ENCODE data around the gene HECTD4.

Gene HECTD4

GRCh38 chr12:112331886-112332285, 50.3 kb downstream of the HECTD4 start:
- no peak for DNase-seq (ENCODE audit: low read depth)
- no peak overlapping the region for H3K4me3 ChIP-seq (ENCODE audit: low read depth, low read length)

GRCh38 chr12:112330706-112331105, 51.5 kb downstream of the HECTD4 start:
- no peak overlapping the region for H3K4me3 ChIP-seq (ENCODE audit: low read depth, low read length)
- DNase-seq (ENCODE audit: low read depth), result no peak

GRCh38 chr12:112328456-112329124, 53.6 kb downstream of the HECTD4 start:
- DNase-seq (ENCODE audit: low read depth), result no peak
- no peak overlapping the region for H3K4me3 ChIP-seq (ENCODE audit: low read depth, low read length)

GRCh38 chr12:112327209-112327938, 54.9 kb downstream of the HECTD4 start:
- DNase-seq (ENCODE audit: low read depth), result no peak

GRCh38 chr12:112325622-112326207, 56.5 kb downstream of the HECTD4 start:
- no peak overlapping the region for H3K4me3 ChIP-seq (ENCODE audit: low read depth, low read length)
- no peak for DNase-seq (ENCODE audit: low read depth)

More at GRCh38 chr12:112327209-112327938, 54.9 kb downstream of the HECTD4 start:
- no peak overlapping the region for H3K4me3 ChIP-seq (ENCODE audit: low read depth, low read length)

- no peak overlapping the region for H3K4me3 ChIP-seq (ENCODE audit: low read depth, low read length)
- DNase-seq (ENCODE audit: low read depth), result no peak
These were observed 57.1 kb downstream of the HECTD4 start for GRCh38 chr12:112325157-112325556.

- no peak for DNase-seq (ENCODE audit: low read depth)
These were observed 59.2 kb downstream of the HECTD4 start for GRCh38 chr12:112322882-112323547.

GRCh38 chr12:112322441-112322840, 59.8 kb downstream of the HECTD4 start:
- H3K4me3 ChIP-seq (ENCODE audit: low read depth, low read length), result no peak overlapping the region
- no peak for DNase-seq (ENCODE audit: low read depth)

More at GRCh38 chr12:112322882-112323547, 59.2 kb downstream of the HECTD4 start:
- H3K4me3 ChIP-seq (ENCODE audit: low read depth, low read length), result no peak overlapping the region

GRCh38 chr12:112321245-112321644, 61.0 kb downstream of the HECTD4 start:
- no peak overlapping the region for H3K4me3 ChIP-seq (ENCODE audit: low read depth, low read length)
- no peak for DNase-seq (ENCODE audit: low read depth)

GRCh38 chr12:112319395-112319794, 62.8 kb downstream of the HECTD4 start:
- no peak for DNase-seq (ENCODE audit: low read depth)

GRCh38 chr12:112317481-112317880, 64.8 kb downstream of the HECTD4 start:
- no peak for DNase-seq (ENCODE audit: low read depth)
- H3K4me3 ChIP-seq (ENCODE audit: low read depth, low read length), result no peak overlapping the region

More at GRCh38 chr12:112319395-112319794, 62.8 kb downstream of the HECTD4 start:
- H3K4me3 ChIP-seq (ENCODE audit: low read depth, low read length), result no peak overlapping the region

GRCh38 chr12:112314981-112315380, 67.2 kb downstream of the HECTD4 start:
- DNase-seq (ENCODE audit: low read depth), result no peak
- no peak overlapping the region for H3K4me3 ChIP-seq (ENCODE audit: low read depth, low read length)

- DNase-seq (ENCODE audit: low read depth), result no peak
- H3K4me3 ChIP-seq (ENCODE audit: low read depth, low read length), result no peak overlapping the region
These were observed 72.4 kb downstream of the HECTD4 start for GRCh38 chr12:112309797-112310196.

- H3K4me3 ChIP-seq (ENCODE audit: low read depth, low read length), result no peak overlapping the region
- no peak for DNase-seq (ENCODE audit: low read depth)
These were observed 73.6 kb downstream of the HECTD4 start for GRCh38 chr12:112308652-112309051.

- no peak for DNase-seq (ENCODE audit: low read depth)
- no peak overlapping the region for H3K4me3 ChIP-seq (ENCODE audit: low read depth, low read length)
These were observed 74.1 kb downstream of the HECTD4 start for GRCh38 chr12:112308161-112308560.

- no peak overlapping the region for H3K4me3 ChIP-seq (ENCODE audit: low read depth, low read length)
- DNase-seq (ENCODE audit: low read depth), result no peak
These were observed 74.8 kb downstream of the HECTD4 start for GRCh38 chr12:112307317-112308011.

- no peak overlapping the region for H3K4me3 ChIP-seq (ENCODE audit: low read depth, low read length)
- DNase-seq (ENCODE audit: low read depth), result no peak
These were observed 76.3 kb downstream of the HECTD4 start for GRCh38 chr12:112305951-112306350.

GRCh38 chr12:112304436-112304835, 77.8 kb downstream of the HECTD4 start:
- DNase-seq (ENCODE audit: low read depth), result no peak
- H3K4me3 ChIP-seq (ENCODE audit: low read depth, low read length), result no peak overlapping the region

- H3K4me3 ChIP-seq (ENCODE audit: low read depth, low read length), result no peak overlapping the region
- no peak for DNase-seq (ENCODE audit: low read depth)
These were observed 78.4 kb downstream of the HECTD4 start for GRCh38 chr12:112303799-112304198.
